Ovary (tissue), 1 donor: ENCODE data around the gene GSK3A.

Source experiments
- EP300 ChIP-seq: sonication (generic); formaldehyde crosslinking; IDR thresholded peaks from one replicate; pipeline ENCODE4 v1.6.1; 2017; ENCODE audit warnings: antibody characterized with exemption
- POLR2A ChIP-seq: fragments of 450-650 bp; IDR thresholded peaks from one replicate; pipeline ENCODE4 v1.6.1; 2017; ENCODE audit warnings: antibody characterized with exemption, mild to moderate bottlenecking, moderate library complexity

DNA sequence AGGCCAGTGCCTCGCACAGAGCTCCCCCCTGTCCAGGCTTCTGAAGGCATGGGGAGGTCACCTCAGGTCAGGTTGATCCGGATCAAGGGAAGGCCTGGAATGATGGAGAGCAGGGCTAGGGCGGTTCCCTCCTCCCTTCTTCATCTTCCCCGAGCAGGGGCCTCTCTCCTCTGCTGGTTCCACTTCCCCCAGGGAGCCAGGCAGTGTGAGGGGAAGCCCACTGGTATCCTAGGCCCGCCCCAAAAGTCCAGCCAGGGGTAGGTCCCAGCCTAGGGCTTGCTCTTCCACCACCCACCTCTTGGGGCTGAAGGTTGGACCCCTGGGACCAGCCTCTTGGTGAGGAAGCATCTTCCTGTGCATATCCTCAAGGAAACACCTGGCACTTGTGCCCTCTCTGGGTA, 43.1 kb upstream of the GSK3A start:
- no peak for TF ChIP-seq EP300
- TF ChIP-seq POLR2A: no peak
